NCI-H146 treated with DMSO at 0.1 percent for 48 hours (cell line): ENCODE data around the gene RECK.
"Not testable (repeated sequence)": the region's sequence is repeated elsewhere in the genome, so short reads cannot be mapped to it uniquely, and the experiment has no call there.

Experiments used
- DNase-seq: peaks from one replicate; lab custom pipeline; 2025; ENCODE audit not compliant: unreplicated experiment; lab: John Stamatoyannopoulos, UW

Gene RECK

GRCh38 chr9:36153746-36154145 is 117.0 kb downstream of the RECK start:
- no peak for DNase-seq

DNA sequence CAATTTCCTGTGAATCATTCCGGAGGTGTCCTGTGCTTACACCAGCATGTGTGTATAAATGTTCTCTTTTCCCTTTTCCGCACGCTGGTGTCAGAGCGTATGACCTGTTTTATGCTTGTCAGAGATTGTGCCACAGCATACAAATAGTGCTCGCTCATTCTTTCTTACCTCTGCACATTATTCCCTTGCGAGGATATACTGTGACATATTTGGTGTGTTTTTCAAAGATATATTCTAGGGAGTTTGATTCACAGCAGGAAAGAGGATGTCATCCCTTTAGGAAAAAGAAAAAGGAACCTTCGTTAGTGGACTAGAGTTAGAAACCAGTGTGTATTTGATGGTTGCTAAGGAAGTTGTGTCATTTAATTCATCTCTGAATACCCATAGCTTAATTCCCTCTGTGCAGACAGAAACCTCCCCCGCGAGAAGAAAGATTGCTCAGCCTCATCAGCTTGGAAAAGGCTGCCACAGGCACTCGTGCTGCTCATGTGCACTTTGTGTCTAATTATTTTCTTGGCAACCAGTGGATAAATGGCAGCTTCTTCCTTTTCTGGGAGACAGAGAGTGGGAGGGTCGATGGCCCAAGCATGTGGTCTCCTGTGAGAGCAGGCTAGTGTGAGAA is 117.7 kb downstream of the RECK start:
- DNase-seq: peak; percentile 22

DNA sequence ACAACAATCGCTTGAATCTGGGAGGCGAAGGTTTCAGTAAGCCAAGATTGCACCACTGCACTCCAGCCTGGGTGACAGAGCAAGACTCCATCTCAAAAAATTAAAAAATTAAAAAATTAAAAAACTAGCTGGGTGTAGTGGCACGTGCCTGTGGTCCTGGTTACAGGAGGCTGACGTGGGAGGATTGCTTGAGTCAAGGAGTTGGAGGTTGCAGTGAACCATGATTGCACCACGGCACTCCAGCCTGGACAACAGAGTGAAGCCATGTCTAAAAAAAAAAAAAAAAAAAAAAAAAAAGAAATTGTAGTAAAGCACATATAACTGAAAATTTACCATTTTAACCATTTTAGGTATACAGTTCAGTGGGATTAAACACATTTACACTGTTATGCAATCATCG is 119.4 kb downstream of the RECK start:
- no peak for DNase-seq

GRCh38 chr9:36158122-36158521 is 121.4 kb downstream of the RECK start:
- no peak for DNase-seq

DNA sequence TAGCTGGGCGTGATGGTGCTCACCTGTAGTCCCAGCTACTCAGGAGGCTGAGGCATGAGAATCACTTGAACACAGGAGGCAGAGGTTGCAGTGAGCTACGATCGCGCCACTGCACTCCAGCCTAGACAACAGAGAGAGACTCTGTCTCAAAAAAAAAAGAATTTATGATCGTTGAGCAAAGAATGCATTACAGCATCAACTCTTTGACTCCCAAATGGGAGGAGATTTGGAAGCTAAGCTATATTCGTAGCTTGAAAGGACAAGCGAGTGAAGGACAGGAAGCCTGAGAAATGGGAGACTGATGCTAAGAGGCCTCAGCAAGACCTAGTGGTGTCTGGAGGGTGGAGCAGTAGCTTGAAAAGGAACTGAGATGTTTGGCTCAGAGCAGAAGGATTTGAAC is 122.2 kb downstream of the RECK start:
- DNase-seq: no peak

DNA sequence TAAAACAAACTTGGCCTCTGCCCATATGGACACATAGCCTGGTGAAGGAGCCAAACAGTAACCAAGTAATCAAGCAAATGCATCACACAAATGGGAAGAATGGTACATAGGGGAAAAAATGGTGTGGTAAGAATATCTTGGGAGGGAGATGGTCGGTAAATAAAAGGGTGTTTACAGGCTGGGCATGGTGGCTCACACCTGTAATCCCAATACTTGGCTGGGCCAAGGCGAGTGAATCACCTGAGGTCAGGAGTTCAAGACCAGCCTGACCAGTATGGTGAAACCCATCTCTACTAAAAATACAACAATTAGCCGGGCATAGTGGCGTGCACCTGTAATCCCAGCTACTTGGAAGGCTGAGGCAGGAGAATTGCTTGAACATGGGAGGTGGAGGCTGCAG is 122.8 kb downstream of the RECK start:
- not testable (repeated sequence) for DNase-seq

DNA sequence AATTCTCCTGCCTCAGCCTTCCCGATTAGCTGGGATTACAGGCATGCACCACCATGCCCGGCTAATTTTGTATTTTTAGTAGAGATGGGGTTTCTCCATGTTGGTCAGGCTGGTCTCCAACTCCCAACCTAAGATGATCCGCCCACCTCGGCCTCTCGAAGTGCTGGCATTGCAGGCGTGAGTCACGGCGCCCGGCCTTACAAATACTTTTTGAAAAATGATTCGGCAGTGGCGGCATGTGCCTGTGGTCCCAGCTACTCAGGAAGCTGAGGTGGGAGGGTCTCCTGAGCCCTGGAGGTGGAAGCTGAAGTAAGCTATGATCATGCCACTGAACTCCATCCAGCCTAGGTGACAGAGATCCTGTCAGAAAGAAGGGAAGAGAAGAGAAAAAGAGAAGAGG is 123.4 kb downstream of the RECK start:
- DNase-seq: not testable (repeated sequence)

DNA sequence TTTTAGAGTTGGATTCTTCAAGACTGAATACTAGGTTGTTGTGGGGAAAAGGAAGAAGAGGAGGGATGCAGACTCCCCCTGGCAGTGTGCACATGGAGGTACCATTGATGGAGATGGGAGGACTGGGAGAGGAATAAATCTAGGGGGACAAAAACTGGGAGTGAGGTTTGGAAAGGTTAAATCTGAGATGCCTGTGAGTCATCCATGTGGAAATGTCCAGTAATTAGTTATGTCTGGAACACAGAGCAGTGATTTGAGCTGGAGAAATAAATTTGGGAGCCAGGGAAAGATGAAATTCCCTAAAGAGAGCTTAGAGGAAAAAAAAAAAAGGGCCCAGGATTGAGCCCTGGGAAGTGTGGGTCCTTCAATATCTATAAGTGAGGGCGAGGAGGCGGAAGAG is 124.5 kb downstream of the RECK start:
- no peak for DNase-seq

GRCh38 chr9:36162211-36162738 is 125.6 kb downstream of the RECK start:
- DNase-seq: no peak

DNA sequence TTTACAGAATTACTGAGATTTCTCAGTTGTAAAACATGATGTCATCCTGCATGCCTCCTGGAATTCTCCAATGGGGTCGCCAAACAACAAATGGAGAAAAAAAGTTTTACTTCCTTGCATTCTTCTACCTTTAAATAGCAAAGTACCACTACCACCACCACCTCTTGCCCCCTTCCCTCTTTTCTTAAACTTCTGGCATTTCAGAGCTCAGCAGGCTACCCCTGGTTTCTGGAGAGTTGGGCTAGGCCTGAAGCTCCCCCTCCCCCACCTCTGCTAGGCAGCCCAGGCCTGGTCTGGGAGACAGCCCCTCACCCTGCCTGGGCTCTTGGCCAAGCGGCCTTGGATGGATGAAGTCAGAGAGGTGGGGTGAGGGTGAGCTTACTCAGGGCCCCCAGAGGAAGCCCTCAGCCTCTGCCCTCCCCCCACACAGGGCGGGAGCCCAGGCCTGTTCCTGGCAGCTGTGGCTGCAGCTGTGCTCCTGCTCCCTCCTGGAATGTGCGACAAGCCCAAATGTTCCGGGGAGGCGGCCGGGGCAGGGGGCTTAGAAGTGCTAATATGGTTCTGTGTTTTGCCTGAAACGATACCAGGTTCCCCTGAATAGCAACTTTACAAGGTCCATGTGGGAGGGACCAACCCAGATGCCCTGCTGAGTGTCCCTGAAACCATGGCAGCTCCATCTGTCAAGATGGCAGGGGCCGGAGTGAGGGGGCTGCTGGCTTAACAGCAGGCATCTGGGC is 126.5 kb downstream of the RECK start:
- DNase-seq: no peak

DNA sequence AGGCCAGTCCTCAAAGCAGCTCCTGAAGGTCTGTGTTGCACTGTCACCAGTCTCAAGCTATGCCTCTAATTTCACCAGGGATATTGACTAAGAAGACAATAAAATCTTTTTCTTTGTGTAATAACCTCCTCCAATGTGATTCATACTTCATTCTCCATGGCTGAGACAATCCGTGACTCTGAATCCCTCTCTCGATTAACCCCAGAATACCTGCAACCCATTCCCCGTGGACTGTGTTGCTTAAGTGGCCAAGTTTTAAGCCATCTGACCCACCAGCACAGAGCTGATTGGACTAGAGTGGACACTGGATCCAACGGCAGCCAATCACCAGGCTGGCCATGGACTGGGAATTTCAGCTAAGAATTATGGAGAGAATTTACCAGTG is 127.1 kb downstream of the RECK start:
- no peak for DNase-seq

DNA sequence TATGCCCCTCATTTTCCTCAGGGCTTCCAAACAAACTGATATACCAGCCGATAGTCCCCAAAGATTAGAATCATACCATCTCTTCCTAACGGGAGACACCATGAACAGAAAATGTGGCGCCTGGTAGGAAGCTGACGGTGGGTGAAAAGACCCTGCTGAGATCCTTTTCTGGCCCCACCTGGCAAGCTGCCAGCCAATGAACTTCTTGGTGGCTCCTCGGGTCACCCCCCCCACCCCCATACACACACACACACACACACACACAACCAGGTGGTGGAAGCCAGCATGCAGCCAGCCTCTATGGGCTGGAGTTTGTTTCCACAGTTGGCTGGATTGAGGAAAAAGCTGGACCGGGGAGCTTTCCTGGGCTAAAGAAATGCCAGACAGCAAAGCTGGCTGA is 127.7 kb downstream of the RECK start:
- no peak for DNase-seq

- DNase-seq: no peak
Observed at GRCh38 chr9:36164989-36165388, 128.3 kb downstream of the RECK start.

DNA sequence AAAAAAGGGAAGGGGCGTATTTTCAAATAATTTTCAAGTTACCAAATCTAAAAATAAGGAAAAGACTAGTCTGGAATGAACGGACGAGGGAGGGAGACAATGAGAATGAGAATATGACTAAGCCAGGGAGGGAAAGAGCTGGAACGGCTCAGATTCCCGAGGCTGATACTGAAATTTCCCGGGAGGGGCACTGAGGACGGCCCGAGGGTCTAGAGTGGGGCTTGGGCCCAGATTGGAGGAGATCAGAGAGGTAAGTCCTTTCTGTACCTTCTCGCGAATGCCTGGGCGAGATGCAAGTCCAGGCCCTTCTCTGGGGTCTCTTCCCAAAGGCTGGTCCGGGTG is 129.1 kb downstream of the RECK start:
- no peak for DNase-seq

- DNase-seq: peak; percentile 63
Observed at GRCh38 chr9:36166168-36166927, 129.6 kb downstream of the RECK start.

DNA sequence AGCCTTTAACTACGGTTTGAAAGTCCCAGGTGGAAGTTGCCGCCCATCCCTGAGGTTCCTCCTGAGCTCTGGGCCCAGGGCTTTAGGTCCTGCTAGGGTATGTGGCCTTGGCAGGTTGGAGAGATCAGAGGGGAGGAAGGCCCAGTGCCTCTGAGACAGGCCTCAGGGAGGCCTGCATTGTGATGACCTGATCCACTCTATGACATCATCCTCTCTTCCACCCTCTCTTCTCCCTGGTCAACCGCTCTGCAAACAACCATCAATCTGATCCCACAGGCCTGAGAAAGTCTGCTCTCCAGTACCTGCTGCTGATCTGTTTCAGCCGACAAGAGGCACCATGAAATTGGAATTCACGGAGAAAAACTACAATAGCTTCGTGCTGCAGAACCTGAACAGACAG is 132.5 kb downstream of the RECK start, which contains the start of gene CCIN:
Gene CCIN (plus strand): TSS at position 223 of the 400 bp plus-strand sequence. CDS start 115 bp downstream, at position 338.
- no peak for DNase-seq

- DNase-seq: no peak
Observed at GRCh38 chr9:36169708-36170107, 133.0 kb downstream of the RECK start.

- no peak for DNase-seq
Observed at GRCh38 chr9:36170531-36170930, 133.8 kb downstream of the RECK start.

DNA sequence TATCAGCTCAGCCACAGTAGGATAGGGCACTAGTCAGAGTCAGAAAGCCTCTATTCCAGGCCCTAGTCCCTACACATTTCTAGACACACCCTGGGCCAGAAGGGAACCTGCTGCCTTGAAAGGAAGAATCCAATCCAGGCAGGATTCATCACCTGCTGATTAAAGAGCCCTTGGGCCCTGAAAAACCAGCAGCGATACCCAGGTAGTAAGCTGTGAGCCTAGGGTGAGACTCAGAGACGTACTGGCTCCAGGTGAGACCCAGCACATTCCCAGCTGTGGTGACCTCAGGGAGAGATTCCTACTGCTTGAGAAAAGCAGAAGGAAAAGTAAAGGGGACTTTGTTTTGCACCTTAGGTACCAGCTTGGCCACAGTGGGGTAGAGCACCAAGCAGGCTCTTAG is 137.1 kb downstream of the RECK start:
- no peak for DNase-seq
